Stimulated activated CD4-positive, alpha-beta T cell treated with anti-CD3 and anti-CD28 coated beads, Interleukin-15, amount 100 ng/mL, for 1 hour (primary cell): ENCODE measurements around the gene MT1B.

Source experiments
- DNase-seq, 2 donors: peaks; one replicate each; pipeline ENCODE4 v3.0.0-alpha.2; 2020; ENCODE audit warnings: low read depth in 1 of 2, low spot score in 1 of 2

The MT1B gene

DNA sequence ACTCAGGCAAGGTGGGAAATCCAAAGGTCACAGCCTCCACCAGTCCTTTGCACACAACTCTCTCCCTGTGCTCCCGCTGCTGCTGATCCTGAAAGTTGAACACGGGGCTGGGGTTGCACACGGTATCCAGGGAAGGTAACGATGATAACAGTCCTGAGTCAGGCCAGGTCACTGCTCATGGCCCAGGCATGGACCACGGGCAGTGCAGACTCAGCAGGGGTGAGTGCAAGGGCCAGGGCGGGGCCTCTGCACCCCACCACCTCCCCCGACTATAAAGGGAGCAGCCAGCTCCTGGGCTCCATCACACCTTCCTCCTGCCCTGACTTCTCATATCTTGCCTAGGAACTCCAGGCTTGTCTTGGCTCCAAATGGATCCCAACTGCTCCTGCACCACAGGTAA, at the start of gene MT1B:
Gene MT1B, plus strand, starts transcription at position 301 of the 400 bp plus-strand sequence. Its CDS starts 68 bp downstream, at position 369.
- no peak for DNase-seq

- no peak for DNase-seq
Measured at GRCh38 chr16:56603589-56603988, 48.1 kb upstream of the MT1B start.

DNA sequence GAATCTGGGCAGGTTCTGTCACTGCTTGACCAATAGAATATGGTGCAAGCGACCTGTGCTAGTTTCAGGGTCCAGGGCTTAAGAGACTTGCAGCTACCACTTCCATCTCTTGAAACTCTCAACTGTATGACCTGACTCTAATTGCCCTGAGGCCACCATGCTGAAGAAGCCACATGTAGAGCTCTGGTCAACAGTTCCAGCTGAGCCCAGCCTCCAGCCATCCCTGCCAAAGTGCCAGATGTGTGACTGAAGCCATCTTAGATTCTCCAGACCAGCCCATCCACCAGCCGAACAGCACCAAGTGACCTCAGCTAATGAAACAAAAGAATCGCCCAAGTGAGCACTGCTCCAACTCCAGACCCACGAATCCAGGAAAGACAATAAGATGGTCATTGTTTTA, 46.7 kb upstream of the MT1B start:
- no peak for DNase-seq

GRCh38 chr16:56605475-56605874, 46.2 kb upstream of the MT1B start:
- no peak for DNase-seq

DNA sequence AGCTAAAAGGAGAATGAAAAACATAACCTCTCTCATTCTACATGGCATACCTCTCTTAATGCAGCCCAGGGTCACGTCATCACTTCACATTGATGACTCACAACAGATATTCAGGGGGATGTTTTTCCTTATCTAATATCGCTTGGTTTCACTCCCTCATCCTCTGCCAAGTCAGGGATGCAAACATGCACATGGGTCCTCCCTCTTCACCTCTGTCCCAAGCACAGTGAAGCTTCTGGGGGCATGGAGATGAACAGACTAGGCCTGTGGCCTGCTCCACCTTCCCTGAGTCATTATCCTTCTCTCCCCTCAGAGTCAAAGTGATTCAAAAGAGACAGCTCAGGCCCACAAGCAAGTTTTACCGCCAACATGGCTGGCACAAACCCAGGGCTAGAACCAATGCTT, 45.6 kb upstream of the MT1B start:
- no peak for DNase-seq

- DNase-seq, result no peak
Measured at GRCh38 chr16:56606476-56607108, 45.1 kb upstream of the MT1B start.

DNA sequence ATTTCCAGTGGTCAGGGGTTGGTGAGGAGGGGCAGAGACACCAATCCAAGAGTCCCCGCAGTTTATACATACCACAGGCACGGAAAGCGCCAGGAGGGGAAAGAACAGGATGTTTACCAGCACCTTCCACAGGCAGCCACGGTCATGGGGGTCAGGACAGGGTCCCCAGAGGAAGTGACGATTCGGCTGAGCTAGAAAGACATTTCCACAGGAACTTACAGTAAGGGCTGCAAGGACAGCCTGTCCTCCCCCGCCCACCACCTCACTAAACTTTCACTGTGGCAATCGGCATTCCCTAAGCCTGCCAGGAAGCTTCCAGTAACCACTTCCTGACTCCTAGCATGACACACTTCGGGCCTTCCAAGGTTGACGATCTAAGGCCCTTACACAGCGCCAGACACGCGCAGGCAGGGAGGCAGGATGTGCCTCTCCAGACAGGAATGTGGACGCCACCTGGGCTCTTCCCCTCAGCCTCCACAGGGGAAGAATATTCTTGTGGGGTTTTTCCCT, 44.5 kb upstream of the MT1B start:
- DNase-seq, result no peak

DNA sequence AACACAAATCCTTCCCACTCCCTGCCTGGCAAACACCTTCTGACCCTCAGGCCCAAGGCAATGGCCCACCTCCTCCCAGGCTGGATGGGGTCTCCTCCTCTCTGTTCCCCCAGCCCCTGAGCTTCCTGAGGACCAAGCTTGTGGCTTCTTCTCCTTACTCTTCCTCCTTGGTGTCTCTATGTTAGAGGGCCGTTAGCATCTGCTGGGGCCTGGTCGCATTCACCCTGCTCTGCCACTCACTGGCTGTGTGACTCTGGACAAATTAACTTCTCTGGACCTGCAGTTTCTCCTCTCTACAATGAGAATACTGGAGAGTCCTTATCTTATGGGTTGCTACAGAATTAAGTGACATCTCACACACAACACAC, 44.0 kb upstream of the MT1B start:
- DNase-seq, result no peak

GRCh38 chr16:56608043-56608875, 43.4 kb upstream of the MT1B start, which contains the start of gene MT2A:
Gene MT2A, plus strand, starts transcription at chr16:56608584. Its CDS starts 72 bp downstream, at chr16:56608656.
- DNase-seq, result peak; percentile 68 to 86

GRCh38 chr16:56608876-56609462, 42.7 kb upstream of the MT1B start:
- DNase-seq, result no peak

- peak; percentile 40 for DNase-seq
Measured at GRCh38 chr16:56609463-56609921, 42.2 kb upstream of the MT1B start.

DNA sequence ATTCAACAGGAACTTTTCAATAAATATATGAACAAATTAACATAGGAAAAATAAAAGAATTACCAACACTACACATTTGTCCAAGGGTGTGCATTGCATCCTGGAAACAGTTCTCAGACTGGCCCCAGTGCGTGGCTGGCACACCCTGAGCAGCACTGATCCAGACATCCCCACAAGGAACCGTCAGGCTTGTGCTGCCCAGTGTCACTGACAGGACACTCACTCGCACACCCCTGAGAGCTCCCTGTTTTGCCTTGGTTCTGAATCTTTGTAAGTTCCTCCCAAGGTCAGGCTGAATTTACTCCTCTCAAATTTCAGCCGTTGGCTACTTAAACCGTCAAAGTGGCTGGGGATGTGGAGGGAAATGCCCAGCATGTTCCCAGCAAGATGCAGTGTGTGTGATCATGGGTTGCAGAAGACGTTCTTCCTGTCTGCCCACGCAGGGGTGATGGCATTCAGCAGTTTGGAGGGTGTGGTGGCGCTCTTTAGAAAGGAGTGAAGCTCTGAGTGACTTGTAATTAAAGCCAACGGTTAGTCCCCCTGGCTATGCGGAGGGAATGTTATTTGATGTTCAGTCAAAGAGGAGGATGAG, 41.6 kb upstream of the MT1B start:
- peak; percentile 17 to 52 for DNase-seq

DNA sequence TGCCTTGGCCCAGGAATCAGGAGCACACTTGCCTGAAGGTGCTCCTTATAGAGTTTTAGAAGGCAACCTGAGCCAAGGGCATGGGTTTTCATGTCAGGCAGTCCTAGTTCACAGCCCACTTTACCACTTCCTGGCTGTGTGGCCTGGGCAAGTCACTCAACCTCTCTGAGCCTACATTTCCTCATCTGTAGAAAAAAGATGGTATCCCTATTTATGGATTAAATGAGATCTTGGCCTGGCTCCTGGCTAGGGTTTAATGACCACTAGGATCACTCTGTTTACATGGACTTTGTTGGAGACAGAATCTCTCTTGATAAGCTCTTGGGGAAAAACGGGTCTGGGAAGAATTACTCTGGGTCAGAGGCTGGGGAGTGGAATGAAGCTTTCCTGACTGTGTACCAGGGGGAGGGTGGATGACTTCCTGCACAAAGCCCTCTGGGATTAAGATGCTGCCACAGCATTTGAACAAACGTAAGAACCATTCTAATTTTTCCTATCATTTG, 41.0 kb upstream of the MT1B start:
- DNase-seq, result no peak

GRCh38 chr16:56611281-56611833, 40.3 kb upstream of the MT1B start:
- DNase-seq, result no peak

DNA sequence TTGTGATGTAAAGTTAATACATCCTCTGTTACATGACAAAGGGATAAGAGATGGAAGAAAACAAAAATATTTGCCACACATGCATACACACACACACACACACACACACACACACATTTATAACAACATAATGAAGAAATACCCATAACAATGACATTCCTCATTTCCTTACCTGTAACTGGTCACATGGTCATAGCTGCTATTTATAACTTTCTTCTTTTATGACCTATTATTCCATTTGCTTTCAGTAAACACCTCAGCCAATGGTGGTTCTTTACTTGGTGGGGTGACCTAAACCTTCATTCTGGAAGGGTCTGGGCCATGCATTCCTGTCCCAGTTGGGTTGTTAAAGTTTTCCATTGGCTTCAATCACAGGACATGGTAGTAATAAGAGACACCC, 38.0 kb upstream of the MT1B start:
- DNase-seq, result no peak

GRCh38 chr16:56614549-56614991, 37.1 kb upstream of the MT1B start:
- DNase-seq, result no peak

GRCh38 chr16:56615353-56615752, 36.3 kb upstream of the MT1B start:
- DNase-seq, result no peak

GRCh38 chr16:56616608-56617211, 35.0 kb upstream of the MT1B start:
- no peak for DNase-seq

- DNase-seq, result peak in 1 of 2 donors; percentile 53
Measured at GRCh38 chr16:56617212-56618085, 34.2 kb upstream of the MT1B start.
